Measurements from ENCODE around the gene SSTR3.

GRCh38 chr22:37163096-37163489 is 49.2 kb downstream of the SSTR3 start:
- TF ChIP-seq CTCF (IDR thresholded peaks at IDR 0.05; ENCODE audit: low read depth, low read length, poor library complexity, severe bottlenecking), result no peak
- no peak for TF ChIP-seq EZH2phosphoT487 (IDR thresholded peaks at IDR 0.05; ENCODE audit: borderline replicate concordance, low read length)

All from DOHH2 (cell line).